A549 (cell line): ENCODE results near the gene BMPER. TPM values are rescaled to one million over a fixed set of nuclear protein-coding genes. Genes with fewer than 3 reads are reported as not detected.

ENCODE experiments used
- ATAC-seq, 2 experiments: fragments of 200-7000 bp in 1 of 2; fragments of >200 bp in 1 of 2; cut with Nextera tagmentation in 1 of 2; cut with Tn5 transposase in 1 of 2; 3 replicates each; pipeline versions ENCODE4 v1.8.0 to v1.9.1; 2018 to 2020; ENCODE audit warnings: mild to moderate bottlenecking in 1 of 2, moderate library complexity in 1 of 2
- CTCF ChIA-PET: fragments of 300-600 bp; sonication (Branson Sonifier 250); formaldehyde crosslinking; extraction: SDS; loops from one replicate; lab custom pipeline; 2021; ENCODE audit warnings: antibody characterized with exemption, inconsistent platforms; lab: Yijun Ruan, JAX
- POLR2A ChIA-PET: fragments of 350-600 bp; formaldehyde crosslinking; extraction: SDS; loops from one replicate; lab custom pipeline; 2021; ENCODE audit warnings: antibody characterized with exemption, inconsistent platforms; lab: Yijun Ruan, JAX
- DNase-seq, 2 experiments: peaks; one replicate each; pipeline versions ENCODE4 v3.0.0 to v3.0.0-alpha.2; 2011 to 2016; ENCODE audit warnings: low read depth in 1 of 2, low spot score in 1 of 2
- FAIRE-seq: peaks from 2 replicates; lab custom pipeline; 2011; peaks lifted over from hg19 to GRCh38; lab: Jason Lieb, UNC
- H3K27ac ChIP-seq, 2 experiments: fragments of >200 bp; sonication (Bioruptor Twin); formaldehyde crosslinking; 3 replicates each; pipeline ENCODE4 v1.5.1; 2016 to 2017
- H3K4me1 ChIP-seq: fragments of >200 bp; sonication (Bioruptor Twin); formaldehyde crosslinking; 3 replicates; pipeline ENCODE4 v1.6.1; 2016
- H3K4me2 ChIP-seq: fragments of >200 bp; sonication (Bioruptor Twin); formaldehyde crosslinking; 3 replicates; pipeline ENCODE4 v1.6.1; 2016
- H3K4me3 ChIP-seq: fragments of >200 bp; sonication (Bioruptor Twin); formaldehyde crosslinking; 3 replicates; pipeline ENCODE4 v1.5.1; 2016
- H3K9me3 ChIP-seq: fragments of >200 bp; sonication (Bioruptor Twin); formaldehyde crosslinking; 3 replicates; pipeline ENCODE4 v1.6.1; 2016
- CBX2 ChIP-seq: fragments of 200-600 bp; sonication (generic); IDR thresholded peaks from 2 replicates; pipeline ENCODE4 v1.6.1; 2016; ENCODE audit warnings: low read depth, mild to moderate bottlenecking, borderline replicate concordance
- CHD4 ChIP-seq: fragments of 200-600 bp; sonication (generic); IDR thresholded peaks from 2 replicates; pipeline ENCODE4 v1.6.1; 2016; ENCODE audit warnings: antibody characterized with exemption, mild to moderate bottlenecking, borderline replicate concordance
- EHF ChIP-seq: fragments of 250-450 bp; sonication (Bioruptor Pico); IDR thresholded peaks from 2 replicates; pipeline ENCODE4 v1.5.0; 2020; ENCODE audit warnings: mild to moderate bottlenecking
- EP300 ChIP-seq, 2 experiments: fragments of >200 bp; sonication (Bioruptor Twin); formaldehyde crosslinking; IDR thresholded peaks; 2 replicates in 1 of 2; 3 replicates in 1 of 2; pipeline ENCODE4 v1.6.1; 2016 to 2017
- FOSB ChIP-seq: fragments of 250-450 bp; sonication (Bioruptor Pico); IDR thresholded peaks from 2 replicates; pipeline ENCODE4 v1.5.0; 2020; ENCODE audit warnings: mild to moderate bottlenecking, moderate library complexity
- GATA3 ChIP-seq: IDR thresholded peaks from 2 replicates; pipeline ENCODE4 v1.6.1; 2012; ENCODE audit warnings: borderline replicate concordance
- HEYL ChIP-seq: fragments of 250-450 bp; sonication (Bioruptor Pico); IDR thresholded peaks from 2 replicates; pipeline ENCODE4 v1.8.0; 2021; ENCODE audit warnings: mild to moderate bottlenecking, moderate library complexity
- HOXB13 ChIP-seq: fragments of 250-450 bp; sonication (Bioruptor Pico); IDR thresholded peaks from 2 replicates; pipeline ENCODE4 v1.5.0; 2020; ENCODE audit warnings: low read depth, mild to moderate bottlenecking, moderate library complexity
- JUNB ChIP-seq: fragments of >200 bp; sonication (Bioruptor Twin); formaldehyde crosslinking; IDR thresholded peaks from 2 replicates; pipeline ENCODE4 v1.6.1; 2016
- MAFK ChIP-seq: fragments of 450-650 bp; IDR thresholded peaks from 2 replicates; pipeline ENCODE4 v1.6.1; 2014; ENCODE audit not compliant: partially characterized antibody
- NPAS2 ChIP-seq: fragments of 250-450 bp; sonication (Bioruptor Pico); IDR thresholded peaks from 2 replicates; pipeline ENCODE4 v1.8.0; 2022; ENCODE audit warnings: mild to moderate bottlenecking, moderate library complexity, borderline replicate concordance
- NR3C1 ChIP-seq: fragments of >200 bp; sonication (Bioruptor Twin); formaldehyde crosslinking; IDR thresholded peaks from 3 replicates; pipeline ENCODE4 v1.6.1; 2017
- PHF8 ChIP-seq: fragments of 200-600 bp; sonication (generic); IDR thresholded peaks from 2 replicates; pipeline ENCODE4 v1.6.1; 2016; ENCODE audit warnings: low read depth, mild to moderate bottlenecking, antibody characterized with exemption, moderate library complexity, borderline replicate concordance
- RARB ChIP-seq: fragments of 250-450 bp; sonication (Bioruptor Pico); IDR thresholded peaks from 2 replicates; pipeline ENCODE4 v1.8.0; 2021; ENCODE audit warnings: mild to moderate bottlenecking, moderate library complexity
- SMC3 ChIP-seq: fragments of >200 bp; sonication (Bioruptor Twin); formaldehyde crosslinking; IDR thresholded peaks from 3 replicates; pipeline ENCODE4 v1.6.1; 2018; ENCODE audit warnings: inconsistent platforms
- SREBF2 ChIP-seq: fragments of 450-650 bp; IDR thresholded peaks from 2 replicates; pipeline ENCODE4 v1.6.1; 2014; ENCODE audit warnings: mild to moderate bottlenecking, moderate library complexity
- ZC3H11A ChIP-seq: fragments of 450-650 bp; IDR thresholded peaks from 2 replicates; pipeline ENCODE4 v1.6.1; 2014; ENCODE audit warnings: antibody characterized with exemption, mild to moderate bottlenecking
- ZNF302 ChIP-seq: fragments of 250-450 bp; sonication (Bioruptor Pico); IDR thresholded peaks from 2 replicates; pipeline ENCODE4 v1.9.0; 2021; ENCODE audit warnings: inconsistent platforms, mild to moderate bottlenecking, moderate library complexity
- WGBS: methylation state at CpG from one replicate; pipeline ENCODE4 v1.1.6; 2017; ENCODE audit errors: missing lambda C conversion rate; 5-methylcytosine and 5-hydroxymethylcytosine counted together
- polyA plus RNA-seq, 4 experiments: library from polyadenylated mRNA; depleted of rRNA in 3 of 4; stranded (reverse); fragments of >200 nt; fragmentation: RNase III in 1 of 4; extraction: RNeasy Plus Mini Kit Qiagen cat#74134 plus additional on column Dnase treatment in 1 of 4; gene quantifications; 2 replicates in 3 of 4; 3 replicates in 1 of 4; pipeline ENCODE4 v1.2.3, GENCODE V29; 2011 to 2017
- TF ChIP-seq, protein P1 (sequence below): fragments of 450-650 bp; IDR thresholded peaks from 2 replicates; pipeline ENCODE4 v1.6.1; 2014; ENCODE audit warnings: antibody characterized with exemption
- TF ChIP-seq, protein P2 (sequence below): fragments of >200 bp; sonication (Bioruptor Twin); formaldehyde crosslinking; IDR thresholded peaks from 3 replicates; pipeline ENCODE4 v1.5.1; 2016
- TF ChIP-seq, protein P3 (sequence below): fragments of 250-450 bp; sonication (Bioruptor Pico); IDR thresholded peaks from 2 replicates; pipeline ENCODE4 v1.5.0; 2021; ENCODE audit warnings: mild to moderate bottlenecking, moderate library complexity, borderline replicate concordance
- TF ChIP-seq, protein P4 (sequence below): fragments of 150-350 bp; IDR thresholded peaks from 2 replicates; pipeline ENCODE4 v1.6.1; 2014; ENCODE audit warnings: low read depth, mild to moderate bottlenecking, low read length

Gene BMPER
- polyA plus RNA-seq, 2 of the 4 experiments (the other 2 are of a cell fraction), result 5.0 to 5.8 TPM

DNA sequence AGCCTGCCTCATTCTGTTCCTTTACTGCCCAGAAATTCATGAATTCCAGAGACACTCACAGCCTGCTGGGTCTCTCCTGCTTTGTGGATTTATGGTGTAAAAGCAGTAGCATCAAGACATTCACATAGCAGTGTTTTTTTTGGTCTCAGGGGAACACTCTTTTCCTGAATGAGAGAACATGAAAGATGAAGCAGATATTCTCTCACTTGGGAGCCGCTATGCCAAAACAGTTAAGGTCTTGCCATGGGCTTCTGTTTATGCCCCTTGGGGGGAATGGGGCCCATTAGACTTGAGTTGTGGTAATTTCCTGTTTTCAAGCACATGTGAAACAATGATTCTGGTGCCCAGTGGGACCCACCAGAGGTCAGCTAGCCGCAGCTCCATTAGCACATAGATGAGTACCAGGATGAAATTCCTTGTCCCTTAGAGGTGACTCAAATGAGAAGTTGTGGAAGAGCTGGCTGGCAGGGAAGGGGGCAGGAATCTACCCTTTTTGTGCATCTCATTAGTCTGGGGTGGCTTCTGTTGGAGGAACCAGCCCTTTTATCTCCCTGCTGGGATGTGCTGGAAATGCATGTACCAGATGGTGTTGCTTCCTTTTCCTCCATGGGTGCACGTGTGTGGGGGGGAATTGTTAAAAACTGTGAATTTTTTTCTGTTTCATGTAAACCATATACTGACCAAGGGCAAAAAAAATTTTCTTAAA, 13.3 kb downstream of the BMPER start:
- no peak overlapping the region for H3K4me3 ChIP-seq
- WGBS, result 73% methylated on average over 3 of the region's 3 CpGs
- ATAC-seq, result no peak; a peak in 1 of 6 replicates
- H3K9me3 ChIP-seq, result no peaks in the 10 kb centered on the region
- TF ChIP-seq, protein P1, sequence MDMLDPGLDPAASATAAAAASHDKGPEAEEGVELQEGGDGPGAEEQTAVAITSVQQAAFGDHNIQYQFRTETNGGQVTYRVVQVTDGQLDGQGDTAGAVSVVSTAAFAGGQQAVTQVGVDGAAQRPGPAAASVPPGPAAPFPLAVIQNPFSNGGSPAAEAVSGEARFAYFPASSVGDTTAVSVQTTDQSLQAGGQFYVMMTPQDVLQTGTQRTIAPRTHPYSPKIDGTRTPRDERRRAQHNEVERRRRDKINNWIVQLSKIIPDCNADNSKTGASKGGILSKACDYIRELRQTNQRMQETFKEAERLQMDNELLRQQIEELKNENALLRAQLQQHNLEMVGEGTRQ, result no peak
- TF ChIP-seq, protein P2, sequence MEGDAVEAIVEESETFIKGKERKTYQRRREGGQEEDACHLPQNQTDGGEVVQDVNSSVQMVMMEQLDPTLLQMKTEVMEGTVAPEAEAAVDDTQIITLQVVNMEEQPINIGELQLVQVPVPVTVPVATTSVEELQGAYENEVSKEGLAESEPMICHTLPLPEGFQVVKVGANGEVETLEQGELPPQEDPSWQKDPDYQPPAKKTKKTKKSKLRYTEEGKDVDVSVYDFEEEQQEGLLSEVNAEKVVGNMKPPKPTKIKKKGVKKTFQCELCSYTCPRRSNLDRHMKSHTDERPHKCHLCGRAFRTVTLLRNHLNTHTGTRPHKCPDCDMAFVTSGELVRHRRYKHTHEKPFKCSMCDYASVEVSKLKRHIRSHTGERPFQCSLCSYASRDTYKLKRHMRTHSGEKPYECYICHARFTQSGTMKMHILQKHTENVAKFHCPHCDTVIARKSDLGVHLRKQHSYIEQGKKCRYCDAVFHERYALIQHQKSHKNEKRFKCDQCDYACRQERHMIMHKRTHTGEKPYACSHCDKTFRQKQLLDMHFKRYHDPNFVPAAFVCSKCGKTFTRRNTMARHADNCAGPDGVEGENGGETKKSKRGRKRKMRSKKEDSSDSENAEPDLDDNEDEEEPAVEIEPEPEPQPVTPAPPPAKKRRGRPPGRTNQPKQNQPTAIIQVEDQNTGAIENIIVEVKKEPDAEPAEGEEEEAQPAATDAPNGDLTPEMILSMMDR, result no peak
- no peak for TF ChIP-seq CHD4
- TF ChIP-seq NR3C1, result no peak
- no peak for TF ChIP-seq SMC3
- no peak for TF ChIP-seq ZC3H11A
- TF ChIP-seq, all 56 proteins: peak for 0
- H3K27ac ChIP-seq, result no peak overlapping the region
- no peak overlapping the region for H3K4me2 ChIP-seq
- ChIA-PET CTCF (interaction anchor here (0.6 kb wide), 1 partner anchor 14 kb away, joined by 3 read pairs; no protein-coding TSS in a partner anchor), POLR2A (no interaction called here)
- no peaks in the 10 kb centered on the region for H3K4me1 ChIP-seq
- FAIRE-seq, result no peak
- no peak for DNase-seq

DNA sequence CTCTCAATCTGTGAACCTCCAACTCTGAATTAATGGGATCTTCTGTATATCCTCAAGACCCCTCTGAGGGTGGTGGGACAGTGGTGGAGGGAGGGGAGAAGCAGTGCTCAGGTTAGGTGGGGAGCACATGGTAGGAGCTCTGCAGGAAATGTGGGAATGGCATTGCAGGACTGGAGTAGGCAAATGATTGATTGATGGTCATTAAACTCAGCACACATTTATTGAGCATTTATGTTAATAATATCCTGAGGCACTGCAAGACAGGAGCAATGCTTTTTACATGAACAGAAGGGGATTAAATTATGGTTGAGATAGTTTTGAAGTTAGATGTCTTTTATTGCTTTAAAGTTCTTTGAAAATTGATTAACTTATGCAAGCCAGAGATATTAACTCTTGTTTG, 14.1 kb downstream of the BMPER start:
- TF ChIP-seq EHF (CRISPR knock-in tag) (no peak), EP300 (IDR thresholded peaks at IDR 0.05) (no peak), HOXB13 (CRISPR knock-in tag) (no peak), FOSB (CRISPR knock-in tag) (no peak), NPAS2 (CRISPR knock-in tag) (no peak), MAFK (no peak), GATA3 (no peak), HEYL (CRISPR knock-in tag) (no peak), JUNB (no peak), ZC3H11A (no peak), CBX2 (no peak), ZNF302 (no peak), SREBF2 (no peak), RARB (no peak), PHF8 (no peak)
- TF ChIP-seq, protein P1, result no peak
- TF ChIP-seq, protein P3, sequence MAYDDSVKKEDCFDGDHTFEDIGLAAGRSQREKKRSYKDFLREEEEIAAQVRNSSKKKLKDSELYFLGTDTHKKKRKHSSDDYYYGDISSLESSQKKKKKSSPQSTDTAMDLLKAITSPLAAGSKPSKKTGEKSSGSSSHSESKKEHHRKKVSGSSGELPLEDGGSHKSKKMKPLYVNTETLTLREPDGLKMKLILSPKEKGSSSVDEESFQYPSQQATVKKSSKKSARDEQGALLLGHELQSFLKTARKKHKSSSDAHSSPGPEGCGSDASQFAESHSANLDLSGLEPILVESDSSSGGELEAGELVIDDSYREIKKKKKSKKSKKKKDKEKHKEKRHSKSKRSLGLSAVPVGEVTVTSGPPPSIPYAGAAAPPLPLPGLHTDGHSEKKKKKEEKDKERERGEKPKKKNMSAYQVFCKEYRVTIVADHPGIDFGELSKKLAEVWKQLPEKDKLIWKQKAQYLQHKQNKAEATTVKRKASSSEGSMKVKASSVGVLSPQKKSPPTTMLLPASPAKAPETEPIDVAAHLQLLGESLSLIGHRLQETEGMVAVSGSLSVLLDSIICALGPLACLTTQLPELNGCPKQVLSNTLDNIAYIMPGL (CRISPR knock-in tag), result no peak
- TF ChIP-seq, protein P4, sequence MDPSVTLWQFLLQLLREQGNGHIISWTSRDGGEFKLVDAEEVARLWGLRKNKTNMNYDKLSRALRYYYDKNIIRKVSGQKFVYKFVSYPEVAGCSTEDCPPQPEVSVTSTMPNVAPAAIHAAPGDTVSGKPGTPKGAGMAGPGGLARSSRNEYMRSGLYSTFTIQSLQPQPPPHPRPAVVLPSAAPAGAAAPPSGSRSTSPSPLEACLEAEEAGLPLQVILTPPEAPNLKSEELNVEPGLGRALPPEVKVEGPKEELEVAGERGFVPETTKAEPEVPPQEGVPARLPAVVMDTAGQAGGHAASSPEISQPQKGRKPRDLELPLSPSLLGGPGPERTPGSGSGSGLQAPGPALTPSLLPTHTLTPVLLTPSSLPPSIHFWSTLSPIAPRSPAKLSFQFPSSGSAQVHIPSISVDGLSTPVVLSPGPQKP, result no peak
- FAIRE-seq (no peak), DNase-seq (no peak), ATAC-seq (no peak)
- no peaks in the 10 kb centered on the region for H3K4me1 ChIP-seq
- POLR2A ChIA-PET, result no interaction called here
- CTCF ChIA-PET, result no interaction called here
- H3K4me2 ChIP-seq, result no peak overlapping the region
- H3K9me3 ChIP-seq, result no peaks in the 10 kb centered on the region
- no peak overlapping the region for H3K27ac ChIP-seq
- H3K4me3 ChIP-seq, result no peak overlapping the region
